Esophagus muscularis mucosa (tissue), 4 donors: Measurements from ENCODE around the gene GBP6. TPM values are rescaled to one million over a fixed set of nuclear protein-coding genes. Genes with fewer than 3 reads are reported as not detected.
A peak's percentile ranks its signal among the peaks of the same experiment; 100 is the strongest.
"Not testable (repeated sequence)": the region's sequence is repeated elsewhere in the genome, so short reads cannot be mapped to it uniquely, and the experiment has no call there.

ENCODE experiments used
- DNase-seq: peaks from one replicate; pipeline ENCODE4 v3.0.0-alpha.2; 2017; ENCODE audit errors: extremely low spot score
- H3K27ac ChIP-seq, 4 donors: fragments of 200-600 bp; sonication (generic); replicated peaks in 1 of 4; 1 replicate in 3 of 4; 2 replicates in 1 of 4; pipeline ENCODE4 v1.5.1; 2016 to 2019; ENCODE audit warnings: mild to moderate bottlenecking in 1 of 4
- H3K27me3 ChIP-seq, 4 donors: fragments of 200-600 bp; sonication (generic); one replicate each; pipeline versions ENCODE4 v1.5.1 to v1.6.0; 2016 to 2019
- H3K36me3 ChIP-seq, 4 donors: fragments of 200-600 bp; sonication (generic); one replicate each; pipeline ENCODE4 v1.5.1; 2016 to 2019
- H3K4me1 ChIP-seq, 4 donors: fragments of 200-600 bp; sonication (generic); one replicate each; pipeline ENCODE4 v1.5.1; 2016 to 2019
- H3K4me3 ChIP-seq, 4 donors: fragments of 200-600 bp; sonication (generic); 1 replicate in 2 of 4; 2 replicates in 2 of 4; pipeline ENCODE4 v1.5.1; 2016 to 2019; ENCODE audit warnings: mild to moderate bottlenecking in 4 of 4, moderate library complexity in 1 of 4
- H3K9me3 ChIP-seq, 4 donors: fragments of 200-600 bp; sonication (generic); 1 replicate in 3 of 4; 2 replicates in 1 of 4; pipeline ENCODE4 v1.5.1; 2016 to 2019
- EP300 ChIP-seq: sonication (generic); formaldehyde crosslinking; IDR thresholded peaks from one replicate; pipeline ENCODE4 v1.6.1; 2017; ENCODE audit warnings: antibody characterized with exemption
- POLR2A ChIP-seq: fragments of 450-650 bp; IDR thresholded peaks from one replicate; pipeline ENCODE4 v1.6.1; 2017; ENCODE audit warnings: antibody characterized with exemption, moderate library complexity, mild to moderate bottlenecking, low read depth
- POLR2AphosphoS5 ChIP-seq, 2 donors: sonication (generic); formaldehyde crosslinking; IDR thresholded peaks; one replicate each; pipeline ENCODE4 v1.6.1; 2017; ENCODE audit warnings: antibody characterized with exemption in 2 of 2
- WGBS: methylation state at CpG from one replicate; pipeline ENCODE4 v1.1.5; 2018; 5-methylcytosine and 5-hydroxymethylcytosine counted together
- intact Hi-C: fragments of 100-400 bp; cut with DNase I; formaldehyde crosslinking; loops from one replicate; pipeline ENCODE4 v1.15.1; 2023
- total RNA-seq, 4 donors: library from RNA; depleted of rRNA; stranded (reverse); fragments of >200 nt; gene quantifications; one replicate each; pipeline versions ENCODE4 v1.1.0 to v1.2.1, GENCODE V29; 2016
- TF ChIP-seq, protein P1 (sequence below), 3 experiments: fragments of 200-600 bp in 2 of 3; fragments of 450-650 bp in 1 of 3; sonication (generic) in 2 of 3; IDR thresholded peaks; one replicate each; pipeline ENCODE4 v1.5.1; 2017 to 2019; ENCODE audit warnings: antibody characterized with exemption in 3 of 3, mild to moderate bottlenecking in 2 of 3, moderate library complexity in 1 of 3

GBP6 gene
- total RNA-seq, 4 donors from 2014 or later: under 0.01 TPM; not detected in 3

DNA sequence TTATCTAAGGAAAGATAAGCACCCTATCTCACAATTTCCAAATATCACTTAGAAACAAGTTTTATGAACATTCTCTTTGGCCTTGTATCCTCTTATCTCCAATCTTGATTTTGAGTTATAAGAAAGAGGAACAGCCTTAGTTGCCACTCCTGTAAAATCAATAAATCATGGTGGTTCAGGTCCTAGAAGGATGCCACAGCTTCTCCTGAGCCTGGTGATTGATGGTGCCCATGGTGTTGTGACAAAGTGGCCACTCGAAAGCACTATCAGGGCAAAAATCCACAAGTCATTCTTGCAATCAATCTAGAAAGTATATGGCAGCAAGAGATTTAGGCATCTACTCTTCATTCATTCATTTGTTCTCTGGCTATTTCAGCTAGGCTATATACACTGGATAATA is 27.8 kb downstream of the GBP6 start:
- H3K4me1 ChIP-seq: no peaks in the 10 kb centered on the region
- DNase-seq: no peak
- no peaks in the 10 kb centered on the region for H3K27me3 ChIP-seq
- peaks cover 0 to 6% (median 0%) of the 10 kb centered on the region in 4 donors for H3K9me3 ChIP-seq
- no peak overlapping the region for H3K27ac ChIP-seq
- H3K36me3 ChIP-seq: no peaks in the 10 kb centered on the region
- H3K4me3 ChIP-seq: no peak overlapping the region
- TF ChIP-seq, protein P1, sequence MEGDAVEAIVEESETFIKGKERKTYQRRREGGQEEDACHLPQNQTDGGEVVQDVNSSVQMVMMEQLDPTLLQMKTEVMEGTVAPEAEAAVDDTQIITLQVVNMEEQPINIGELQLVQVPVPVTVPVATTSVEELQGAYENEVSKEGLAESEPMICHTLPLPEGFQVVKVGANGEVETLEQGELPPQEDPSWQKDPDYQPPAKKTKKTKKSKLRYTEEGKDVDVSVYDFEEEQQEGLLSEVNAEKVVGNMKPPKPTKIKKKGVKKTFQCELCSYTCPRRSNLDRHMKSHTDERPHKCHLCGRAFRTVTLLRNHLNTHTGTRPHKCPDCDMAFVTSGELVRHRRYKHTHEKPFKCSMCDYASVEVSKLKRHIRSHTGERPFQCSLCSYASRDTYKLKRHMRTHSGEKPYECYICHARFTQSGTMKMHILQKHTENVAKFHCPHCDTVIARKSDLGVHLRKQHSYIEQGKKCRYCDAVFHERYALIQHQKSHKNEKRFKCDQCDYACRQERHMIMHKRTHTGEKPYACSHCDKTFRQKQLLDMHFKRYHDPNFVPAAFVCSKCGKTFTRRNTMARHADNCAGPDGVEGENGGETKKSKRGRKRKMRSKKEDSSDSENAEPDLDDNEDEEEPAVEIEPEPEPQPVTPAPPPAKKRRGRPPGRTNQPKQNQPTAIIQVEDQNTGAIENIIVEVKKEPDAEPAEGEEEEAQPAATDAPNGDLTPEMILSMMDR (IDR thresholded peaks at IDR 0.05): no peak
- TF ChIP-seq POLR2A: no peak
- TF ChIP-seq POLR2AphosphoS5 (IDR thresholded peaks at IDR 0.05): no peak
- no peak for TF ChIP-seq EP300
- intact Hi-C loops: no loop called here
- WGBS: 23% methylated on average over 1 of the region's 1 CpG

DNA sequence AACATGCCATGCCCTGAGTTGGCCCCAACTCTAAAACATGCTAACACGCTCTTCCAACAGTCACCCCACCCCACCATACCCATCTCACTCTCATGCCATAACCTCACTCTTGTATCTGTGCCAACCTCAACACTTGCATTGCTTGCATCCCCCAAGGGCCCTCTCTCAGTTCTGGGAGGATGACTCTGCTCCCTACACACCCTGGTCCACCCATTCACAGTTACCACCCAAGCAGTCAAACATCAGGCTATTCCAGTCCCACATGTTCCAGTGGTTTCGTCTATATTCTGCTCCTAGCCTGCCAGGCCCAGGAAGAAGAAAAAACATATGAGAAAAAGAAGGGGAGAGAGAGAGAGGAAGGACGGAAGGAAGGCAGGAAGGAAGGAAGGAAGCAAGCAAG is 31.0 kb downstream of the GBP6 start:
- no peaks in the 10 kb centered on the region for H3K4me1 ChIP-seq
- no peak overlapping the region for H3K27ac ChIP-seq
- no peak for DNase-seq
- H3K36me3 ChIP-seq: no peaks in the 10 kb centered on the region
- TF ChIP-seq, protein P1 (IDR thresholded peaks at IDR 0.05): no peak
- TF ChIP-seq POLR2A (no peak), EP300 (no peak), POLR2AphosphoS5 (IDR thresholded peaks at IDR 0.05) (no peak)
- no peak overlapping the region for H3K4me3 ChIP-seq
- peaks cover 0 to 6% (median 0%) of the 10 kb centered on the region in 4 donors for H3K9me3 ChIP-seq
- 67% methylated on average over 3 of the region's 3 CpGs for WGBS
- intact Hi-C loops: no loop called here
- H3K27me3 ChIP-seq: no peaks in the 10 kb centered on the region

DNA sequence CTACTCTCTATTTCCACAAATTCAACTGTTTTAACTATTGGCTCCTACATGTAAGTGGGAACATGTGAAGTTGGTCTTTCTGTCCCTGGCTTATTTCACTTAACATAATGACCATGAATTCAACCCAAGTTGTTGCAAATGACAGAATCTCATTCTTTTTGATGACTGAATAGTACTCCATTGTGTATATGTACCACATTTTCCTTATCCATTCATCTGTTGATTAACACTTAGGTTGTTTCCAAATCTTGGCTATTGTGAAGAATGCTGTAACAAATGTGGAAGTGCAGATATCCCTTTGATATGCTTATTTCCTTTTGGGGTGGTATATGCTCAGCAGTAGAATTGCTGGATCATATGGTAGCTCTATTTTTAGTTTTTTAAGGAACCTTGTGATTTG is 33.0 kb downstream of the GBP6 start:
- TF ChIP-seq EP300 (no peak), POLR2A (no peak), POLR2AphosphoS5 (IDR thresholded peaks at IDR 0.05) (no peak)
- TF ChIP-seq, protein P1 (IDR thresholded peaks at IDR 0.05): no peak
- Histone ChIP-seq H3K27me3 (no peaks in the 10 kb centered on the region), H3K9me3 (peaks cover 0 to 6% (median 0%) of the 10 kb centered on the region in 4 donors), H3K4me3 (no peak overlapping the region), H3K4me1 (no peaks in the 10 kb centered on the region), H3K36me3 (no peaks in the 10 kb centered on the region), H3K27ac (no peak overlapping the region)
- no peak for DNase-seq
- intact Hi-C loops: no loop called here

DNA sequence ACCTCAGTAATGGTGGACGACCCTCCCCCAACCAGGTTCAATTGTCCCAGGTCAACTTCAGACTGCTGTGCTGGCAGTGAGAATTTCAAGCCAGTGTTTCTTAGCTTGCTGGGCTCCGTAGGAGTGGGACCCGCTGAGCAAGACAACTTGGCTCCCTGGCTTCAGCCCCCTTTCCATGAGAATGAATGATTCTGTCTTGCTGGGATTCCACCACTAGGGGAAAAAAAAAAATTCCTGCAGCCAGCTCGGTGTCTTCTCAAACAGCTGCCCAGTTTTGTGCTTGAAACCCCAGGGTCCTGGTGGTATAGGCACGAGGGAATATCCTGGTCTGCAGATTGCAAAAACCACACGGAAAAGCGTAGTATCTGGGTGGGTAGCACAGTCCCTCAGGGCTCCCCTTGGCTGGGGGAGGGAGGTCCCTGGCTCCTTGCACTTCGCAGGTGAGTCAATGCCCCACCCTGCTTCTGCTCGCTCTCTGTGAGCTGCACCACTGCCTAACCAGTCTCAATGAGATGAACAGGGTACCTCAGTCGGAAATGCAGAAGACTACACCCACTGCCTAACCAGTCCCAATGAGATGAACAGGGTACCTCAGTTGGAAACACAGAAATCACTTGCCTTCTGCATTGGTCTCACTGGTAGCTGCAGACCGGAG is 41.5 kb downstream of the GBP6 start:
- TF ChIP-seq, protein P1 (IDR thresholded peaks at IDR 0.05): no peak
- TF ChIP-seq EP300: no peak
- no peak for TF ChIP-seq POLR2AphosphoS5 (IDR thresholded peaks at IDR 0.05)
- no peak for TF ChIP-seq POLR2A
- no peak overlapping the region for H3K27ac ChIP-seq
- no peak overlapping the region for H3K4me3 ChIP-seq
- H3K9me3 ChIP-seq: no peaks in the 10 kb centered on the region
- WGBS: 95% methylated on average over 8 of the region's 11 CpGs
- no peaks in the 10 kb centered on the region for H3K36me3 ChIP-seq
- intact Hi-C loops: no loop called here
- DNase-seq: no peak
- H3K27me3 ChIP-seq: no peaks in the 10 kb centered on the region
- peaks cover 0 to 9% (median 4%) of the 10 kb centered on the region in 4 donors for H3K4me1 ChIP-seq

DNA sequence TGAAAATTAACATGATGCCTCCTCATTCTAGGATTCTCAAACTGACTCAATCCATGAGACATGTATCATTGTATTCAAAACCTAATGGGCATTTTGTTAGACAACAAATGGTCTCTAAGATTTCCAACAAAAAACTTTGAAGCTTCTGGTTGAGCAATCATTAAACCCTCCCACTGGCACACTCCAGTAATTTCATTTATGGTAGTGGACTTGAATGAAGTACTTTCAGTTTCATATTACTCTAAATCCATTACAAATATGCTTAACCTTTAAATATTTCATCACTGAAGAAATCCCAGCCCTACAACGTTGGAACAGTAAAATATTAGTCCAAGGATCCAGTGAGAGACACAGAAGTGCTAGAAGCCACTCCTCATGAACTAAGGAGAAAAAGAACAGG is 43.5 kb downstream of the GBP6 start:
- TF ChIP-seq, protein P1 (IDR thresholded peaks at IDR 0.05): no peak
- no peak for TF ChIP-seq POLR2AphosphoS5 (IDR thresholded peaks at IDR 0.05)
- TF ChIP-seq EP300: no peak
- TF ChIP-seq POLR2A: no peak
- Histone ChIP-seq H3K9me3 (no peaks in the 10 kb centered on the region), H3K4me1 (peaks cover 0 to 9% (median 4%) of the 10 kb centered on the region in 4 donors), H3K36me3 (no peaks in the 10 kb centered on the region), H3K4me3 (peak overlapping the region; percentile 23 to 55 (median 42)), H3K27me3 (no peaks in the 10 kb centered on the region), H3K27ac (peak overlapping the region; percentile 16 to 60 (median 52))
- intact Hi-C loops: no loop called here
- 4% methylated on average over 1 of the region's 1 CpG for WGBS
- no peak for DNase-seq

DNA sequence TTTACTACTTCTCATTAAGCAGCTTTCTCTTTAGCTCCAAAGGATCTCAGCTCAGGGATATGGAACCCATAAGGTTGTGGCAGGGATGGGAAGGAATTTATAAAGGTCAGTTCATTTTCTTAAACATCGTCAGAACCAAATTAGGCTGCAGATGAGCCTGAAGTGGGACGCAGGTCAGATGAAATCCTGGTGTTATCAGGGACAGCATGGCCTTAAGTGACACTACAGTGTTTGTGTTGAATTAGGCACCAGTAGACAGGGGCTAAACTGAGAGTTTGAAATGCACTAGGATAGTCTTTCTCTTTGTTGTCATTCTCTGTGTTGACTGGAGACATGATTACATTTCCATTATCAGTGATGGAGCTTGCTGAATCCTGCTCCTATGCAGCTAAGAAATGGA is 43.9 kb downstream of the GBP6 start:
- H3K4me3 ChIP-seq: peak overlapping the region; percentile 23 to 55 (median 42)
- H3K27ac ChIP-seq: peak overlapping the region; percentile 16 to 60 (median 52)
- H3K4me1 ChIP-seq, H3K27me3 ChIP-seq, H3K9me3 ChIP-seq, DNase-seq, intact Hi-C loops, H3K36me3 ChIP-seq: not testable (repeated sequence)
- 24% methylated on average over 2 of the region's 2 CpGs for WGBS
